Uterus (tissue), 2 donors: ENCODE measurements around the gene DCHS2.

ENCODE experiments used
- CTCF ChIP-seq, 4 experiments: fragments of 200-600 bp in 2 of 4; fragments of 450-650 bp in 2 of 4; sonication (generic) in 2 of 4; IDR thresholded peaks; one replicate each; pipeline ENCODE4 v1.5.1; 2016 to 2019; ENCODE audit warnings: antibody characterized with exemption in 4 of 4, mild to moderate bottlenecking in 2 of 4, moderate library complexity in 1 of 4
- POLR2A ChIP-seq, 2 donors: fragments of 450-650 bp; IDR thresholded peaks; one replicate each; pipeline ENCODE4 v1.6.1; 2016; ENCODE audit warnings: antibody characterized with exemption in 2 of 2, mild to moderate bottlenecking in 1 of 2, moderate library complexity in 1 of 2

- TF ChIP-seq CTCF (IDR thresholded peaks at IDR 0.05) (no peak), POLR2A (IDR thresholded peaks at IDR 0.05) (no peak)
Measured at GRCh38 chr4:154466336-154466735, 25.3 kb downstream of the DCHS2 start.
